Upper lobe of left lung (tissue), 6 donors: ENCODE results near the gene TMPRSS5. TPM values are rescaled to one million over a fixed set of nuclear protein-coding genes. Genes with fewer than 3 reads are reported as not detected.

Source experiments
- ATAC-seq, 2 donors: fragments of 200-7000 bp; cut with Tn5 transposase; one replicate each; pipeline ENCODE4 v1.9.1; 2022; ENCODE audit warnings: mild to moderate bottlenecking in 2 of 2, moderate library complexity in 2 of 2; ENCODE audit not compliant: low FRiP score in 2 of 2
- DNase-seq, 2 donors: peaks; one replicate each; pipeline ENCODE4 v3.0.0-alpha.2; 2019 to 2020
- H3K27ac ChIP-seq, 4 donors: fragments of 200-600 bp; sonication (generic); one replicate each; pipeline ENCODE4 v1.5.1; 2016 to 2019
- H3K27me3 ChIP-seq, 4 donors: fragments of 200-600 bp; sonication (generic); one replicate each; pipeline ENCODE4 v1.5.1; 2017 to 2019
- H3K36me3 ChIP-seq, 4 donors: fragments of 200-600 bp; sonication (generic); one replicate each; pipeline ENCODE4 v1.5.1; 2016 to 2019
- H3K4me1 ChIP-seq, 4 donors: fragments of 200-600 bp; sonication (generic); one replicate each; pipeline ENCODE4 v1.5.1; 2018 to 2019
- H3K4me3 ChIP-seq, 4 donors: fragments of 200-600 bp; sonication (generic); one replicate each; pipeline ENCODE4 v1.5.1; 2017 to 2019; ENCODE audit warnings: mild to moderate bottlenecking in 2 of 4, moderate library complexity in 1 of 4
- H3K9me3 ChIP-seq, 4 donors: fragments of 200-600 bp; sonication (generic); one replicate each; pipeline ENCODE4 v1.5.1; 2018 to 2019
- EP300 ChIP-seq, 4 donors: sonication (generic); formaldehyde crosslinking; IDR thresholded peaks; one replicate each; pipeline ENCODE4 v1.5.1; 2017; ENCODE audit warnings: antibody characterized with exemption in 4 of 4, control low read depth in 2 of 4
- POLR2A ChIP-seq, 4 donors: fragments of 450-650 bp; IDR thresholded peaks; one replicate each; pipeline ENCODE4 v1.5.1; 2016 to 2017; ENCODE audit warnings: antibody characterized with exemption in 4 of 4, mild to moderate bottlenecking in 2 of 4
- POLR2AphosphoS5 ChIP-seq, 2 donors: sonication (generic); formaldehyde crosslinking; IDR thresholded peaks; one replicate each; pipeline ENCODE4 v1.5.1; 2017; ENCODE audit warnings: antibody characterized with exemption in 2 of 2
- WGBS, 2 donors: methylation state at CpG; one replicate each; pipeline ENCODE4 v1.1.5; 2017 to 2018; 5-methylcytosine and 5-hydroxymethylcytosine counted together
- total RNA-seq, 6 donors: library from RNA; depleted of rRNA in 4 of 6; stranded (reverse); fragments of >200 nt in 4 of 6; gene quantifications; one replicate each; pipeline versions ENCODE4 v1.1.0 to v1.2.1, GENCODE V29; 2016 to 2021
- TF ChIP-seq, protein P1 (sequence below), 6 experiments: fragments of 450-650 bp in 4 of 6; fragments of 200-600 bp in 2 of 6; sonication (generic) in 2 of 6; IDR thresholded peaks; one replicate each; pipeline ENCODE4 v1.5.1; 2016 to 2019; ENCODE audit warnings: antibody characterized with exemption in 6 of 6
- donor health status: DM: no; HTN: no; CAD: no; lungs with moderate emphysema.
- donor health status: DM: no; HTN: yes; CAD: no; lungs with severe emphysema.

The TMPRSS5 gene
- total RNA-seq, 6 donors from 2014 or later, result 0.61 to 2.4 (median 0.85) TPM; not detected in 2

DNA sequence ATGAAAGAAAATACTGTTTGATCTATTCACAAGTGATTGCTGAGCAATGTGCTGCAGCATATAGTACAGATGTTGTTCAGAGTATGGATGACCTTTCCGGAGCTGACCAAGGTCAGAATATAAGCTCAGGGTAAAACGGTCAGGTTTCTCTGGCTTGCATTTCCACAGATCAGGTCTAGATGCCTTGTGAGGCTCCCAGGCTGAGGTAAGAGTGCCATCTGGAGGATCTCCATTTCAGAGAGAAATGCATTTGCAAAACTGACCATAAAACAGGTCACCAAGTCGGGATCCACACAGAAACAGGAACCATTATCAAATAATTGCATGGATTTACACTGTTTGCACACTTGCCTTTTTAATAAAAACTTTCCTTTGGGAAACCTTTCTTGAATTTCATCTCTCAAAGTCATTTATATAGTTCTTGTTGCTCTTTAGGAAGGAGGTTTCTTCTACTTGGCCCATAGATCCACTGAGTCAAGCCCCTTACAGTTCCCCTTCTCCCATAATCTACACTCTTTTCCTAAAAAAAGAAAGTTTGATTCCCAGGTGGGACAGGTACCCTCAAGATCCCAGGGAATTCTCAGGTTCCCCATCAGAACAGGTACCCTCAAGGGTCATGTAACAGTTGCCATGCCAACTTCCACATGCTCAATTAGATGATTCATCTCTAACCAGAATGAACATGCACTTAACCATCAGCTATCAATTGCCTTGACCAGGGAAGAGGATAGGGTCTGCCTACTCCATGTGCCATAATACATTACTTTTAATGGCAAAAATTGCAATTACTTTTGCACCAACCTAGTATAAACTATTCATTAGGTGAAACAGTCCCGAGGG is 25.0 kb upstream of the TMPRSS5 start:
- DNase-seq, result no peak
- Histone ChIP-seq H3K27me3 (no peaks in the 10 kb centered on the region), H3K4me3 (no peak overlapping the region), H3K36me3 (peaks cover 13 to 39% (median 18%) of the 10 kb centered on the region in 4 donors), H3K27ac (no peak overlapping the region), H3K4me1 (no peaks in the 10 kb centered on the region), H3K9me3 (no peaks in the 10 kb centered on the region)
- peak in 1 of 2 donors; percentile 56 for ATAC-seq
- 58% methylated on average over 4 of the region's 4 CpGs for WGBS, 2 donors
- TF ChIP-seq, protein P1, sequence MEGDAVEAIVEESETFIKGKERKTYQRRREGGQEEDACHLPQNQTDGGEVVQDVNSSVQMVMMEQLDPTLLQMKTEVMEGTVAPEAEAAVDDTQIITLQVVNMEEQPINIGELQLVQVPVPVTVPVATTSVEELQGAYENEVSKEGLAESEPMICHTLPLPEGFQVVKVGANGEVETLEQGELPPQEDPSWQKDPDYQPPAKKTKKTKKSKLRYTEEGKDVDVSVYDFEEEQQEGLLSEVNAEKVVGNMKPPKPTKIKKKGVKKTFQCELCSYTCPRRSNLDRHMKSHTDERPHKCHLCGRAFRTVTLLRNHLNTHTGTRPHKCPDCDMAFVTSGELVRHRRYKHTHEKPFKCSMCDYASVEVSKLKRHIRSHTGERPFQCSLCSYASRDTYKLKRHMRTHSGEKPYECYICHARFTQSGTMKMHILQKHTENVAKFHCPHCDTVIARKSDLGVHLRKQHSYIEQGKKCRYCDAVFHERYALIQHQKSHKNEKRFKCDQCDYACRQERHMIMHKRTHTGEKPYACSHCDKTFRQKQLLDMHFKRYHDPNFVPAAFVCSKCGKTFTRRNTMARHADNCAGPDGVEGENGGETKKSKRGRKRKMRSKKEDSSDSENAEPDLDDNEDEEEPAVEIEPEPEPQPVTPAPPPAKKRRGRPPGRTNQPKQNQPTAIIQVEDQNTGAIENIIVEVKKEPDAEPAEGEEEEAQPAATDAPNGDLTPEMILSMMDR (IDR thresholded peaks at IDR 0.05), result peak in 1 of 6 experiments; percentile 29
- no peak for TF ChIP-seq EP300 (IDR thresholded peaks at IDR 0.05)

DNA sequence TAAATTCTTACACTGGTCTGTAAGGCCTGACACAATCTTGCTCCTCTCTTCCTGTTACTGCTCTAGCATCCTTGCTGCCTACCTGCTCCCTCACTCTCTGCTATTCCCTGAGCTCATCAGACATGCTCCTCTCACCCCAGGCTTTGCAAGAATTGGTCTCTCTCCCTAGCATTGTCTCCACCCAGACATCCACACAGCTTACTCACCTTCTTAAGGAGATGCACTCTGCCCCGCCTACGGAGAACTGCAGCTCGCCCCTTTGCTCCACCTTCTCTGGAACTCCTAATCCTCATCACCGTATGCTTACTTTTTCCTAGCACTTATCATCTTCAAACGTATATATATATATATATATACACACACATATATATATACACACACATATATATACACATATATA is 23.3 kb upstream of the TMPRSS5 start:
- Histone ChIP-seq H3K27me3 (no peaks in the 10 kb centered on the region), H3K9me3 (no peaks in the 10 kb centered on the region), H3K4me1 (no peaks in the 10 kb centered on the region), H3K36me3 (peaks cover 6 to 22% (median 12%) of the 10 kb centered on the region in 4 donors), H3K4me3 (no peak overlapping the region), H3K27ac (no peak overlapping the region)
- TF ChIP-seq EP300 (IDR thresholded peaks at IDR 0.05), result no peak
- TF ChIP-seq POLR2AphosphoS5 (IDR thresholded peaks at IDR 0.05), result no peak
- ATAC-seq (no peak), DNase-seq (no peak)
- 72 to 75% methylated on average over 5 of the region's 5 CpGs for WGBS, 2 donors

DNA sequence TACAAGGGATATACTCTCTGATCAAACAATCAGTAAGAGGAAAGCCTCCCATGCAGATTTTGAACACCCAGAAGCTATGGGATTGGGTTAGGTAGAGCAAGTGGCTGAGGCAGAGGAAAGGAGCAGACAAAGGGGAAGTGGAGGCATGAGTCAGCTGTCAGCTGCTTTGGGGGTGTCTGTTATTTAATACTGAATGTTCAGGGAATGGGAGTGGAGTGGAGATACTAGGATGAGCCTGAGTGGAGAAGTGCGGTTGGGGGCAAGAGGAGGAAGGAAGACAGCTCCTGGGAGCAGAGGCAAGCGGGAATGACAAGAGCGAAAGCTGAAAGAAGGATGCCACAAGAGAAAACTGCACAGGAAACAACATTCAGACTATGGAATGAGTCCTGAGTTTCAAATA is 22.7 kb upstream of the TMPRSS5 start:
- no peak overlapping the region for H3K4me3 ChIP-seq
- H3K27me3 ChIP-seq, result no peaks in the 10 kb centered on the region
- ATAC-seq (peak in 1 of 2 donors; percentile 63), DNase-seq (peak in 1 of 2 donors; percentile 29)
- WGBS, 2 donors, result 63 to 71% methylated on average over 3 of the region's 3 CpGs
- H3K4me1 ChIP-seq, result no peaks in the 10 kb centered on the region
- TF ChIP-seq POLR2A (IDR thresholded peaks at IDR 0.05) (no peak), EP300 (IDR thresholded peaks at IDR 0.05) (no peak), POLR2AphosphoS5 (IDR thresholded peaks at IDR 0.05) (no peak)
- TF ChIP-seq, protein P1 (IDR thresholded peaks at IDR 0.05), result no peak
- no peaks in the 10 kb centered on the region for H3K9me3 ChIP-seq
- H3K36me3 ChIP-seq, result peaks cover 3 to 17% (median 12%) of the 10 kb centered on the region in 4 donors
- H3K27ac ChIP-seq, result no peak overlapping the region

- WGBS, 2 donors, result 93 to 96% methylated on average over 3 of the region's 3 CpGs
- Histone ChIP-seq H3K9me3 (no peaks in the 10 kb centered on the region), H3K27me3 (no peaks in the 10 kb centered on the region), H3K4me1 (no peaks in the 10 kb centered on the region), H3K36me3 (no peaks in the 10 kb centered on the region), H3K4me3 (no peak overlapping the region), H3K27ac (no peak overlapping the region)
- TF ChIP-seq EP300 (IDR thresholded peaks at IDR 0.05) (no peak), POLR2AphosphoS5 (IDR thresholded peaks at IDR 0.05) (no peak), POLR2A (IDR thresholded peaks at IDR 0.05) (no peak)
- TF ChIP-seq, protein P1 (IDR thresholded peaks at IDR 0.05), result no peak
- ATAC-seq (no peak), DNase-seq (no peak)
Measured at GRCh38 chr11:113725913-113726312, 19.8 kb upstream of the TMPRSS5 start.

- WGBS, 2 donors, result 91 to 96% methylated on average over 5 of the region's 5 CpGs
Measured at GRCh38 chr11:113725407-113725806, 19.3 kb upstream of the TMPRSS5 start.

More at GRCh38 chr11:113725407-113725806, 19.3 kb upstream of the TMPRSS5 start:
- H3K36me3 ChIP-seq, result no peaks in the 10 kb centered on the region
- TF ChIP-seq, protein P1 (IDR thresholded peaks at IDR 0.05), result no peak
- TF ChIP-seq POLR2A (IDR thresholded peaks at IDR 0.05) (no peak), EP300 (IDR thresholded peaks at IDR 0.05) (no peak), POLR2AphosphoS5 (IDR thresholded peaks at IDR 0.05) (no peak)
- no peaks in the 10 kb centered on the region for H3K4me1 ChIP-seq
- DNase-seq (no peak), ATAC-seq (no peak)
- no peak overlapping the region for H3K27ac ChIP-seq
- H3K4me3 ChIP-seq, result no peak overlapping the region
- no peaks in the 10 kb centered on the region for H3K9me3 ChIP-seq
- H3K27me3 ChIP-seq, result no peaks in the 10 kb centered on the region
